LoVo (cell line): ENCODE results near the gene CPLANE1.

Experiments
- DNase-seq: peaks from one replicate; pipeline ENCODE4 v3.0.0-alpha.2; 2016; ENCODE audit warnings: low spot score

Gene CPLANE1

GRCh38 chr5:37064442-37064841 is 184.7 kb downstream of the CPLANE1 start:
- no peak for DNase-seq

DNA sequence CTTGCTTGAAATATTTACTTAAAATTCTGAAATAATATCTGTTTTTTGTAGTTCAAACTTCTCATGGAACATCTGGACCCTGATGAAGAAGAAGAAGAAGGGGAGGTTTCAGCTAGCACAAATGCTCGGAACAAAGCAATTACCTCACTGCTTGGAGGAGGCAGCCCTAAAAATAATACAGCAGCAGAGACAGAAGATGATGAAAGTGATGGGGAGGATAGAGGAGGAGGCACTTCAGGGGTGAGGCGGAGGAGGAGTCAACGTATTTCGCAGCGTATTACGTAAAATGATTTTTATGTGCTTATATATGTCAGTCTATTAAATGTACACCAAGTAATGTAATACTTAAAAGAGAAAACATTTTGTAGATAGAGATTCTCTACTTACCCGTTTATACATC is 185.4 kb downstream of the CPLANE1 start:
- no peak for DNase-seq

- DNase-seq, result no peak
Measured at GRCh38 chr5:37060030-37060429, 189.1 kb downstream of the CPLANE1 start.

DNA sequence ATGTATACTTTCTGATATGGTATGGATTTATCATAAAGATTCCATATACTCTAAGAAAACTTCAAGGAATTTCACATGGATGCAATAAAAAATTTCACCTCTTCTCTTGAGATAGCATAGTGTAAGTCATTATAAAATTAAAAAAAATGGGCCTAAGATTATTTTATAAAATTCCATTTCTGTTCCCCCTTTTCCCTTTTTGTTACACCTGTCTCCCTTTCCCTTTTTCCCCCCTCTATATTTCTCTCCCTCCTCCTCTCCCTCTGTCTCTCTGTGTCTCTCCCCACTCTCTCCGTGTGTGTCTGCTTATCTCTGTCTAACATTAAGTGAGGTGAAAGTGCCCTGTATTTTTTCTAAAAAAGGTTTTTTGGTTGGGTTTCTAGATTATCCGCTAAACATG is 192.4 kb downstream of the CPLANE1 start:
- no peak for DNase-seq
